Measurements from ENCODE around the gene ITSN1.

GRCh38 chr21:33857846-33858666 lies 215.8 kb downstream of the ITSN1 start:
- no peak for TF ChIP-seq CTCF (IDR thresholded peaks at IDR 0.05)
- TF ChIP-seq POLR2A (IDR thresholded peaks at IDR 0.05): no peak
